GM19463 (cell line): ENCODE data around the gene BCL2L11.

ENCODE experiments used
- ATAC-seq: cut with Tn5 transposase; IDR thresholded peaks from one replicate; pipeline ENCODE4 v1.9.1; 2021; ENCODE audit warnings: mild to moderate bottlenecking, moderate library complexity; ENCODE audit not compliant: unreplicated experiment

Gene BCL2L11

DNA sequence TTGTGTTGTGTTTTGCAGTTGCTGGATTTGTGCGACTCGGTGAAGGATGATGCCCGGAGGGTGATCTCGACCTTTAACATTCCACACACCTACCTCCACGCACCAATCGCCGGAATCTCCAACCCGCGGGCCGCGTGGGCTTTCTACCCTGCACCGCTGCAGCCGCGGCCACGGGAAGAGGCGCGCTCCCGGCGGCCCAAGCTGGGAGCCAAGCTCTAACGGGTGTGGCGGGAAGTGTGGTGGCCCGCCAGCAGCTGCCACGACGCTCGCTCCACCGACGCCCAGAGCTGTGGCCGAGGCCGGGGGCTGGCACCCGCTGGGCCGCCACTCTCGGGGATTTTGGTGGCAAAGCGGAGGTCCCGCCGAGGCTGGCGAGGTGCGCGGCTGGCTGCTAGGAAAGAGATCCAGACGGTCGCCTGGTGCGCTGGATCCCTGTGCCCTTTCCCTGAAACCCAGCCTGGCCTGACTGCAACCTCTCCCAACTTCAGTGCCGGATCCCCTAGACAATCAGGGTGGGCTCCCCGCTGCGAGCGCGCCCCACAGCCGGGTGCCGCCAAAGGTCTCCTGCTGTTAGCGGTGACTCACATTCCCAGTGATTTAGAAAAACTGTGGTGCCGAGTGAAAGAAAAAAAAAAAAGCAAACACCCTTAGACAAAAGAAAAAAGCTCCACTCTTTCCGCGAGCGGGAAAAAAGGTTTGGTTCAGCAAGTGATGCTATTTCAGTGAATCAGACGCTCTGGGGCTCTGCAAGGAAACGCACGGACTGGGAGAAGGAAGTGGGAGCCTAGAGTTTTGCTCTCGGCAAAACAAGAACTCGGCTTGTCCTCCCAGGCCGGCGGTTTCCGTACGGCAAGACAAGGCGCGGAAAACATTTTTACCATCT, 2.9 kb upstream of the BCL2L11 start:
- ATAC-seq = no peak

DNA sequence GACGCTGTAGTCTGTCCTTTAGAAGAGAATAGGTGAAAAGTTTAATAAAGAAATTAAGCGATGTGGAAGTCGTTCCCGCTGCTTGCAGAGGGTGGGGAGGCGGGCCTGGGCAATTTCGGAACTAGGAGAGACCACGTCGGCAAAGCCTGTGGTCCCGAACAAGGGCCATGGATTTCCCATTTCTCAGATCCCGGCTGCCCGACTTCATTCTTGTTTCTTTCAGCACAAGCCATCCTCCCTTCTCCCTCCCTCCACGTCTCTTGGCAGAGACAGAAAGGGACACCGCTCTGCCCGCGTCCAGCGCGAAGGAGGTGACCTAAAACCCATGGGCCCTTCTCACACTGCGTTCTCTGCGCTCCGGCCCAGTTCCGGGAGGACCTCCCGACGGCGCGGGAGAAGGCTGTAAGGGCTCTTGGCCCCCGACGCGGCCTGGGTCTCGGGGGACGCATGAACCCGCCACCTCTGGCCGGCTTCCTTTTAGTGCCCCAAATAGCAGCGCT, 2.2 kb upstream of the BCL2L11 start:
- no peak for ATAC-seq

DNA sequence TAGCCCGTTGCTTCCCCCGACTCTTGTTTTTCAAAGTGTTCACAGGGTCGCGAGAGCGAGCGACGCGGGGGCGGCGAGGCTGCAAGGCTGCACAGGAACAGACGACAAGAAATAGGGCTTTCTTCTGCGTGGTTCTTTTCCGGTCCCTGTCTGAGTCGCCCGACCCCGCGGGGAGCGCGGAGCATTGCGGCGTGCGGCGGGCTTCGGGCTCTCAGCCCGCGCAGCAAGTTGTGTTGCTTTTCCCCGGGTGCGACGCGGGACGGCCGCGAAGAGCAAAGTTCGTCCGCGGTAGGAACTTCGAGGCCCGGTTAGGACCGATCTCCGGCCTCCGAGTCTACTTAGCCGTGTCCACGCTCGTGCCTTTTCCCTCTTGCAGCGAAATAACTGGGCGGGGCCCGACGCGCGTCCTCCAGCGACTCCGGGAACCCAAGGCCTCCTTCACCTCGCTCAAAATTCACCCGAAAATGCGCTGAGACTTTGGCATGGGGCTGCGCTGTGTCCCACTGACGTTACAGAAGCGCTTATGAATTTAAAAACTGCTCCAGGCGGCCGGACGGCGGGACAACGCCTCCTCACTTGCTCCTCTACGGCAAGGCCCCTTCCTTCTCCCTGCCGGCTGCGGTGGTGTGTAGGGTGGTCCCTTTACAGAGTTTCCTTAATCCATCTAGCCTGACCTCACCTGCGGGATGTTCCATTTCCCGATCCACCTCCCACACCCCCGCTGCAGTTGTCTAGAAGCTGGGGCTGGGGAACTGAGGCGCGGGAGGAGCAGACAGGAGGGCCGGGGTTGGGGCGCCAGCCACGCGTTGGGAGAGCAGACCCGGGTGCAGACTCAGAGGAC, 1.5 kb upstream of the BCL2L11 start:
- no peak for ATAC-seq

DNA sequence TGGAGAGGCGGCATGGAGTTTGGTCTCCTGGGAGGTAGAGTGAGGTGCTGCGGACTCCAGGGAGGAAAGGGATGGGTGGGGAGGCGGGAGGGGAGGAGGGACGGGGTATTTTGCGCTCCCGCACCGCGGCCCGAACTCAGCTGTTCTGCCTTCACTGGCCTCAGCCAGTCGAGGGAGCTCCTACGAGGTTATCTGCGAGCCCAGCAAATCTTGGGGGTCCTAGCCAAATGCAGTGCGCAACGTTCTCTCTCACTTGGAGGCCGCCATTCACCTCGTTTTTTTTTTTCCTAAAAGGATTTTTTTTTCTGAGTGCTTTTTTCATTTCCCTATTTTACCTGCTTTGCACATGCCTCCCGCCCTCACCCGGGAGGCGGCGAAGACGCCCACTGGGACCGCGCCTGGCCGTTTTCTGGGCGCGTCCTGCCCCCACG, 877 bp upstream of the BCL2L11 start:
- ATAC-seq = no peak

DNA sequence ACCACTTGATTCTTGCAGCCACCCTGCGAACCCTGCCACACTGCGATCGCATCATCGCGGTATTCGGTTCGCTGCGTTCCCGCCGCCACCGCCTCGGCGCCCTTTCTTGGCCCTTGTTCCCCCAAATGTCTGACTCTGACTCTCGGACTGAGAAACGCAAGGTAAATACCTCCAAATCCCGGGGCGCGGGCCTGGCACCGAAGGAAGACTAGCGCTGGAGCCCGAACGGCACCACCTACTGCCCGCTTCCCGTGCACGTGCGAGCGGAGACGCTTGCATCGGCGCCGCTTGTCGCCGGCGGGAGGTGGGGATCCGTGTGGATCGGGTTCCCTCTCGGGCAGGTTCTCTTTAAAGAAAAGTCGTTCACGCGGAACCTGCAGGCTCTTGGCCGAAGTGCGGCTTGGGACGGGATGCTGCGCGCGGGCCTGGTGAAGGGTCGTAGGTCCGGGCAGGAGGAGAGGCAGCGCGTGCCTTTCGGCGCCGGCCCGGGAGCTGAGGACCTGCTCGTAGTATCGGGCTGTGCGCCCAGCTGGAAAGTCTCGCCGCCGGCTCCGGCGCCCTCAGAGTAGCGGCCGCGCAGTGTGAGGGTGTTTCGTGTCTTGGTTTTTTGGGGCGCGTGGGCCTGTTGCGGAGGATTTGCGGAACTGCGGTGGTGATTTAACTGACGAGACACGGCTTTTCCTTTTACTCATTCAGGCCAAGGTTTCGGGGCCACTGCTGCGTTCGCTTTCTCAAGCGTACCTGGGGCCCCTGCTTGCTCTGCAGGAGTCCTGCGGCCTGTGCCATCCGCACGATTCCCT, 514 bp downstream of the BCL2L11 start:
- no peak for ATAC-seq

DNA sequence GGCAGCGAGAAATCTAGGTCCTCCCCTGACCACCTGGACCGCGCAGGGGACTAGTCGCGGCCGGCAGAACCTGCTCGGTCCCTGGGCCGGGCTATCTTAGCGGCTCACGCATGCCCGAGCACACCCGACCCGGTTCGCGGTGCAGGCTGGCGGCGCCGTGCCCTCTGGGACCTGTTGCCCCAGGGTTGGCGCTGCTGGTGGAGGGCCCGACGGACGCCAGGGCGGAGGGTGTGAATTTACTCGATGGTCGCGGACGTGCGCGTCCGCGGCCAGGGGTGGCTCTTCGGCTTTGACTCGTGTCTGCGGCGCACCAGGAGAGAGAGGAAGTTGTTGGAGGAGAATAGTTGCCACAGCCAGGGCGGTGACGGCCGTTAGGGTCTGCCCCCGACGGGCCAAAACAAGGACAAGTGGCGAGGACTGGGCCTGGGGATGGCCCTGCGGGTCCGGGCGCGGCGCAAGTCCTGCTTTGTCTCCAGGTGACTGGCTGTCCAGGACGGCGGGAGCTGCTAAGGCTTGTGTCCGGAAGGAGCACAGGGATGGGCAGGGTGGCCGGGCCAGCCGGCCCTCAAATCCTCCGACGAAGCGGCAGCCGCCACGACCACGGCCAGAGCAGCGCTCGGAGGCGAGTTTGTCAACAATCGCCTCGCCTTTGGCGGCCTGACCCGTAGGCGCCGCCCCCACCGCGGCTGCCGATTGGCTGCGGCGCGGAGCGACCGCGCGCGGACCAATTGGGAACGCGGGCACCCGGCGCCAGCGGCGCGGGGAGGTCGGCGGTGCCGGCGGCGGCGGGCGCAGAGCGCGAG, 1.3 kb downstream of the BCL2L11 start:
- ATAC-seq = peak; percentile 54

DNA sequence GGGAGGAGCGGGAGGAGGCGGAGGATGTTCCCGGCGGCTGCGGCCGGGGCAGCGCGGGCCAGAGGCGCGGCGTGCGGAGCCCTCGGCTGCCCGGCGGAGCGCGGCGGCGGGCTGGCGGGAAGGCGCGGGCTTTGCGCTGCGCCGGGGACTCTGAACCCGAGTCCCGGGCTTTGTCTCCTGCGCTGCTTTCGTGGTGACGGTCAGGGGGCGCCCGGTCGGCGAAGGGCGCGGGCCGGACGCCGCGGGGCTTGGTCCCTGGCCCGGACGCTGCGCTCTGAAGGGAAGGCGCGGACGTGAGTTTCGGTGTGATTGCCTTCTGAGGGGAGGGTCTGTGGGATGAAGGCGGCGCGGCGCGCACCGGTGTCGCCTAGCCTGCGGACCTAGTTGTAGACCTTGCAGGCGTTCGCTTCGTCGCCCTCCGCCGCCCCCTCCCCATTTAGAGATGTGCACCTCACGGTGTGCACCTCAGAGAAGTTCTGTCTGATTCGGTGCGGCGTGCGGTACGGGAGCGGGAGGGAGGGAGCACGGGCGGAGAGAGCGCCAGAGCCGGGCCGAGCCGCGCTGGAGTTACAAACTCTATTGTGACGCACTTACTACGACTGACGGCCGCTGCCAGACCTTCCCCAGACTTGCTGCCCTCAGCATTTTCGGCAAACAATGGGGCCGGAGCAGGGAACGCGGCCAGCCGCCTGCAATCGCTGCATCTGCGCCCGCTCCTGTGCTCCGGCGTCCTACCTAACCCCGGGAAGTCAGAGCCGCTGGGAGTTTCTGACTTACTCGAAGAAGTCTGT, 2.1 kb downstream of the BCL2L11 start:
- no peak for ATAC-seq

DNA sequence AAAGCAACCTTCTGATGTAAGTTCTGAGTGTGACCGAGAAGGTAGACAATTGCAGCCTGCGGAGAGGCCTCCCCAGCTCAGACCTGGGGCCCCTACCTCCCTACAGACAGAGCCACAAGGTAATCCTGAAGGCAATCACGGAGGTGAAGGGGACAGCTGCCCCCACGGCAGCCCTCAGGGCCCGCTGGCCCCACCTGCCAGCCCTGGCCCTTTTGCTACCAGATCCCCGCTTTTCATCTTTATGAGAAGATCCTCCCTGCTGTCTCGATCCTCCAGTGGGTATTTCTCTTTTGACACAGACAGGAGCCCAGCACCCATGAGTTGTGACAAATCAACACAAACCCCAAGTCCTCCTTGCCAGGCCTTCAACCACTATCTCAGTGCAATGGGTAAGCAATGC, 3.0 kb downstream of the BCL2L11 start:
- ATAC-seq = no peak

DNA sequence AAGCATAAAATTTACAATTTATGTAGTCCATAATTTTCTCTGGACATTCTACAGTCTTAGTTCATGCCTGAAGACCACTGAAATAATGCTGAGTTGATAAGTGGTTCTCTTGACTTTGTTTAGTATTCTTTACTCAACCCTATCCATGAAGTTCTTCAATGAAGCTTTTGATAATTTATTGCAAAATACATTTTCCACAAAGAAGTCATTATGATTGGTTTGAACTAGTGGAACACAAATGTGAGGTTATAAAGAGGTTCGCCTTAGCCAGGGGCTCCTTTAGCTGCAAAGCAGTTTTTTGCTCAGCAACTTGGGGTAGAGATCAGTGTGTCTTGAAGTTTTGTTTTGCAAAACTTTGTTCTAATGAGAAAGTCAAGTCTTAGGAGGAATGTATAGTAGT, 5.9 kb downstream of the BCL2L11 start:
- ATAC-seq = no peak

DNA sequence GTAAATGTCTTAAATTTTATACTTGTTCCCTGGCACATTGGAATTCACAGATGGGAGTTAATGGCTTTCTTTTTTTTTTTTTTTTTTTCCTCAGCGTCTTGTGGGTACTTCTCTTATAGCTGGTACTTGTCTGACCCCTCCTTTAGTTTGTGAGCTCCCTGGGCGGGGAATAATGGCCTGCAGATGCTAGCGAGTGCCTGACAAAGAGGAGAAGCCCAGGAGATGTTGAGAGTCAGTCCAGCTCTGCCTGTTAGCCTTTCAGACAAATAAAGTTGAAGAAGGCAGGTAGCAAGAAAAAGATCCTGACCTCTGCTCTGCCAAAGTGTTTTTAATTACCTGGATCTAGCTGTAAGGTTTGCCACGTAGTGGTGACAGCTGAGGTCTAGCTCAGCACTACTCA, 6.6 kb downstream of the BCL2L11 start:
- ATAC-seq = no peak

DNA sequence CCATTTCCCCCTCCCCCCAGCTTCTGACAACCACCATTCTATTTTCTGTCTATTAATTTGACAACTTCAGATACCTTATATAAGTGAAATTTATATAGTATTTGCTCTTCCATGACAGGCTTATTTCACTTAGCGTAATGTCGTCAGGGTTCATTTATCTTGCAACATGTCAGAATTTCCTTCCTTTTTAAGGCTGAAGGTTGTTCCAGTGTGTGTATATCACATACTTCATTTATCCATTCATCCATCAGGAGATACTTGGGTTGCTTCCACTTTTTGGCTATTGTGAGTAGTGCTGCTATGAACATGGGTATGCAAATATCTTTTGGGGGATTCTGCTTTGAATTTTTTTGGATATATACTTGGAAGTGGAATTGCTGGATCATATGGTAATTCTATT, 7.4 kb downstream of the BCL2L11 start:
- ATAC-seq = no peak

DNA sequence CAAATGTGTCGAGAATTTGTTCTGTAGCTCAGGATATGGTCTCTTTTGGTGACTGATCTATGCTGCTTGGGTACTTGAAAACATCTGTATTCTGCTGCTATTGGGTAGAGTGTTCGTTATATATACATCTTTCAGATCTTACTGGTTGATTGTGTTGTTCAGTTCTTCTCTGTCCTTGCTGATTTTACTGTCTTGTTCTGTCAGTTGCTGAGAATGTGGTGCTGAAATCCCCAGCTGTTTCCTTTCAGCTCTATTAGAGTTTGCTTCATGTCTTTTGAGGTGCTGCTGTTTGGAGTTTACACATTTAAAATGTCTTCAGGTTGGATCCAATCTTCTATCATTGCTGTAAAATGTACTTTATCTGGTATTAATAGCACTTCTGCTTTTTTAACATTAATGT, 12.9 kb downstream of the BCL2L11 start:
- ATAC-seq = no peak

DNA sequence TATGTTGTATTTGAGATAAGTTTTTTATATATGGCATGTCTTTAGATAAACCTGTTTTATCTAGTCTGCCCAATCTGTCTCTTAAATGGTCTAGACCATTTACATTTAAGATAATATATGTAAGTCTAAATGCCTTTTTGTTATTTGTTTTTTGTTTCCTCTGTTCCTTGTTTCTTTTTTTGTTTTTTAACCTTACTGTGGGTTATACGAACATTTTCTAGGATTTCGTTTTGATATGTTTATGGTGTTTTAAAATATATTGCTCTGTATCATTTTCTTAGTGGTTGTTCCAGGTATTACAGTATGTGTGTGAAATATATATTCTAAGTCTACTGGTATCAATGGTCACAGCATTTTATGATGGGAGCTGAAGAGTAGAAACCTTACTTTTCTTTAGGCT, 13.3 kb downstream of the BCL2L11 start:
- ATAC-seq = no peak

DNA sequence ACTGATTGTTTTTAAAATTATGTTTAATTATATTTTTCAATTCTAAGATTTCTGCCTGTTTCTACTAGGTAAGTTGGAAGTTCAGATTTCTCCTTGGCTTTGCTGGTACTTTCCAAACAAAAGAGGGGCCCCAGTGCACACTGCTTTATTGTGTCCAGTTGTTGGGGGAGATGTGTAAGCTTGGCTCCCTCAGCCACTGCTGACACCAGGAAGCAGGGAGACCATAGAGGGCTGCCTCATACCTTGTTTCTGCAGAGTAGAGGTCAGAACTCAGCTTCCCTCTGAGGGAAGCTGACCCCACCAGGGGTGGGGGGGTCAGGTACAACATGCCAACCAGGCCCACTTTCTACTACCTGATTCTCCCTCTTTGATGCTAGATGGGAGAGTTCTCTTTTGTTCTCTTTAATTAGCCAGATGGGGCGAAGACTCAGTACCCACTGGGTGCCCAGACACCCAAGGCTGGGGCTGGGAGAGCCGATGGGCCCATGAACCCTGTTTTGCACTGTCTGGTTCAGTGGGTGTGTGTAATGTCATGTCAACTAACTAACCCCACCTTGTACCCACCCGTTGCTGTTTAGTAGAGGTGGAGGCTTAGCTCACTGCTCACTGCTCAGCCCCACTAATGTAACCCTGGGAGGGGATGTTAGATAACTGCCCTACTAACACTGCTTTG, 14.7 kb downstream of the BCL2L11 start:
- no peak for ATAC-seq

DNA sequence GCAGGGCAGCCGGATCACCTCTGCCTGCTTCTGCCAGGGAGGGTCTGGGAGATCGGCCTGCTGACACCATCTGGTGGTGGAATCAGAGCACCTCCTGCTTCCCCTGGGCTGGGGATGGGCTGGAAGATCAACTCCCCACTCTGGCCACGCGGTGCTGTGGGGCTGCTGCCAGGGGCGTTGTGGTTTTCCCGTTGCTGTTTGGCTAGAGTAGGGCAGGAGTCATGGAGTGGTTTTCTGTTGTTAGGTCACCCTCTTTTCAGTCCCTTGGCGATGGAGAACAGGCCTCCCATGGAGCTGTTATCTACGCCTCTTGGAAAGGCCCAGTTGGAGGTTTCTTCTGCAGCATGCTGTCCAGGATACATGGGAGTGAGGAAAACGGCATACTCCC, 15.2 kb downstream of the BCL2L11 start:
- no peak for ATAC-seq

DNA sequence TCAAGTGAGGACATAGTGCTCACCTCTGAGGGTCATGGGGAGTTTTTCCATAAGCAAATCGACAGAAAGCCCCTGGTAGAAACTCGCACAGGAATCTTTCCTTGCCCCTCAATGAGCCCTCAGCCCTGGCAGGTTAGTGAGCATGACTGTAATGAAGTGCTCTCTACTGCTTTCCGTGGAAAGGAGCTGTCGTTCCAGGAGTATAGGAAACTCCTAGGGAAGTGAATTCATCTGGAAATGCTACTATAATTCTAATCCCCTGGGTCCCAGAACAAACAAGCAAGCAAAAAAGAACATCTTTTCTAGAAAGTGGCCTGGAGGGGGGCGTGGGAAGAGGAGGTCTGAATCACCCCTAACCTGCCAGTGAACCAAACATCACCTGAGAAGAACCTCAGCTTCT, 18.1 kb downstream of the BCL2L11 start:
- ATAC-seq = no peak

DNA sequence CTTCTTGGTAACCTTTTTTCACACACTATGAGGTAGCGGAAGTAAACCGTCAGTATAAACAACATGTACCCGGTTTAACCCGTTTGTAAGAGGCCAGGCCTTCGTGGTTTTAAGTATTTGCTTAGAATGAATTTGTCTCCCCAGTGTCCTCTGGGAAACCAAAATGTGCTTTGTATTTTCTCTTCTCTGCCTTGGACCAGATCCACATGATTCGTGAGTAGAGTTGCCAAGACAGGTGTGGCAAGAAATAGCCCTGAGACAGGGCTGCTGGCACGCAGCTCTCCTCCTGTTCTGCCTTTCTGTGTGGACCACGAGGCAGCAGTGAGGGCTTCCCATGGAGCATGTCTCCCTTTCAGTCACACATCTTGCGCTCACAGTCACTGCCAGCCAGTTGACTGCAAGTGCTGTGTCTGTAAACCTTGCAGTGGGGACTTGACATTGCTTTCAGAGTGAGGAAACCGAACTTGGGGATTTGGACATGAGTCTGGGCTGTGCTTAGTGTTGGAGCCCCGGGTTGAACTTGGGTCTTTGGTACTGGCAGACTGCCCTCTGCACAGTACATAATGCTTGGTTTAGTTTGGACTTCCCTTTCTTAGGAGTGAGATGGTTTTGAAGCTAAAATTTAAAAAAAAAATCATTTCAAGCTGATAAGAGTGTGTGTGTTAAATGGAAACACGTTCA, 19.1 kb downstream of the BCL2L11 start:
- no peak for ATAC-seq

DNA sequence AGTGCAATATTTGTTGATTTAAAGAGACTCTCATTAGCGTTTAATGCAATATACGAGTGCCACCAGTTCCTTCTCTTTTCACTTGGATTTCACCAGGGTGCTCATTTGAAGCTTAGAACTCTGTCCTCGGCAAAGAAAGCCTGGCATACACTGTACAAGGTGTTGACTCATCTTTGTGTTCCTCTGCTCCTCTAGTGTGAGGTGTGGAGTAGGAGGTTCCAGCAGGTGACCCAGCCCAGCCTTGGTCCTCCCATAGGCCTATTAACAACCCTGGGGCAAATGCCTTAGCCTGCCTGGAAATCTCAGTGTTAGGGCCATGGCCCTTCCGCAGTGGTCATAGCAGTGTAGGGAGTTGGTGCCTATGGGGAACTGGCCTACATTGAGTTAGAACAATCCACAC, 20.1 kb downstream of the BCL2L11 start:
- no peak for ATAC-seq
